ENCODE measurements around the gene PCK2.

PCK2 gene

DNA sequence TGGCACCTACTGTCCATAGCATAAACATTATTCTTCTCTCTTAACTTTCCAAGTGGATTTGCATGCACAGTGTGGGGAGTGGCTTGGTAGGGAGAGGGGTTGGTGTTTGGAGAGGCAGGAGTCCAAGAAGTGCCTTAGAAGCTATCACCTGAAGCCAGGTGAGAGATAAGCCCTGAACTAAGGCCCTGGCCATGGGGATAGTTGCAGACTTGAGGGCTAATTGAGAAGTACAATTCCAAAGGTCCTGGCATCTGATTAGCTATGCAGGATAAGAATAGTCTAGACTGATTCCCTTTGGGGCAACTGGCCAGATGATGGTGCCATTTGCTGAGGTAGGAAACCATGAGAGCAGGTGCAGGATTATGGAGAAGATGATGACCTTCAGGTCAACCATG, 2.0 kb upstream of the PCK2 start:
- DNase-seq (ENCODE audit: low read depth) = no peak
- TF ChIP-seq, protein P1, sequence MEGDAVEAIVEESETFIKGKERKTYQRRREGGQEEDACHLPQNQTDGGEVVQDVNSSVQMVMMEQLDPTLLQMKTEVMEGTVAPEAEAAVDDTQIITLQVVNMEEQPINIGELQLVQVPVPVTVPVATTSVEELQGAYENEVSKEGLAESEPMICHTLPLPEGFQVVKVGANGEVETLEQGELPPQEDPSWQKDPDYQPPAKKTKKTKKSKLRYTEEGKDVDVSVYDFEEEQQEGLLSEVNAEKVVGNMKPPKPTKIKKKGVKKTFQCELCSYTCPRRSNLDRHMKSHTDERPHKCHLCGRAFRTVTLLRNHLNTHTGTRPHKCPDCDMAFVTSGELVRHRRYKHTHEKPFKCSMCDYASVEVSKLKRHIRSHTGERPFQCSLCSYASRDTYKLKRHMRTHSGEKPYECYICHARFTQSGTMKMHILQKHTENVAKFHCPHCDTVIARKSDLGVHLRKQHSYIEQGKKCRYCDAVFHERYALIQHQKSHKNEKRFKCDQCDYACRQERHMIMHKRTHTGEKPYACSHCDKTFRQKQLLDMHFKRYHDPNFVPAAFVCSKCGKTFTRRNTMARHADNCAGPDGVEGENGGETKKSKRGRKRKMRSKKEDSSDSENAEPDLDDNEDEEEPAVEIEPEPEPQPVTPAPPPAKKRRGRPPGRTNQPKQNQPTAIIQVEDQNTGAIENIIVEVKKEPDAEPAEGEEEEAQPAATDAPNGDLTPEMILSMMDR (IDR thresholded peaks at IDR 0.05; ENCODE audit: low read length, missing control alignments) = no peak
- no peak overlapping the region for H3K4me3 ChIP-seq (replicated peaks; ENCODE audit: low read depth, low read length)

DNA sequence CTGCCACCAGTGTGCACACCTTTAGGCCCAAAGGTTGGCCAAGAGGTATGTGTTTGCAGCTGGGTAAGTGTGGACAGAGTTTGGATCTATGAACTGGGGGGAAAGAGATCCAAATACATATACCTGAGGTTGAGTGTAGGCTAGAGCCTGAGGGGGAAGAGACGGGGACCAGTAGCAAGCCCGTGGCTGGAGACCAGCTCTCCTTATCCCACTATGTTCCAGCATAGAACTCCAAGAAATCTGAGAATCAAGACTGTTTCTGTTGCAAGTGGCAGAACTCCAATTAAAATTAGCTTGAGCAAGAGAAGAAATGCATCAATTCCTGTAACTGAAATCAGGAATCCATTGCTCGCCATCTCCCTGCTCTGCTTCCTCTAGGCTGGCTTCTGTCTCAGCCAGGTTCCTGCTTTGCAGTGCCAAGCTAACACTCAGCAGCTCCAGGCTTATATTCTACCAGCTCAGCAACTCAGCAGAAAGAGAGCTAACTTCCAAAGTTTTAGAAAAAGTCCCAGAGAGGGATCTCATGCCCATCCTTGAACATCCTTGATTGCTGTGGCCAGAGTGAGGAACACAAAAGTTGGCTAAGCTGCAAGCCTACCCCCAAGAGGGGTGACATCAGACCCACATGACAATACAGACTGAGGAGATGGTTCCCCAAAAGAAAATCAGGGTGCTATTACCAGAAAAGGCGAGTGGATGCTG, 1.5 kb upstream of the PCK2 start:
- H3K4me3 ChIP-seq (replicated peaks; ENCODE audit: low read depth, low read length) = no peak overlapping the region
- DNase-seq (ENCODE audit: low read depth) = no peak
- TF ChIP-seq, protein P1 (IDR thresholded peaks at IDR 0.05; ENCODE audit: low read length, missing control alignments) = no peak

DNA sequence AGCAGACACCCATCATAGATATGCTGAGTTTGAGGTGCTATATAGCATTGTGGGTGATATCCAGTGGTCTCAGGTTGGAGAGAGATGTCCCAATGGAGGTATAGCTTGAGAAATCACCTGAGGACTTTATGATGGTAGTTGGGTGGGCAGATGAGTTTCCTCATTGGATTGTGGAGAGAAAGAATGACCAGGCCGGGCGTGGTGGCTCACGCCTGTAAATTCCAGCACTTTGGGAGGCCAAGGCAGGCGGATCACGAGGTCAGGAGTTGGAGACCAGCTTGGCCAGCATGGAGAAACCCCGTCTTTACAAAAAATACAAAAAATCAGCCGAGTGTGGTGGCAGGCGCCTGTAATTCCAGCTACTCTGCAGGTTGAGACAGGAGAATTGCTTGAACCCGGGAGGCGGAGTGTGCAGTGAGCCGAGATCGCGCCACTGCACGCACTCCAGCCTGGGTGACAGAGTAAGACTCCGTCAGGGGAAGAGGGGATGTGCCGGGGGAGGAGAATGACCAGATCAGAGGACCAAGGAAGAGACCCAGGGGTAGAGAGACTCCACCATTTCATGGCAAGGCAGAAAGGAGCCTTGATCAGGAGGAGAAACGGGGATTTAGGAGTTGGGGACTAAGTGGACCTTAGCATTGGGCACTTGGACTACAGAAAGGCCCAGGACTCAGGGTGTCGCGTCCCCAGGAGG, 757 bp upstream of the PCK2 start:
- peak overlapping the region; percentile 72 for H3K4me3 ChIP-seq (replicated peaks; ENCODE audit: low read depth, low read length)
- TF ChIP-seq, protein P1 (IDR thresholded peaks at IDR 0.05; ENCODE audit: low read length, missing control alignments) = no peak
- DNase-seq (ENCODE audit: low read depth) = no peak

DNA sequence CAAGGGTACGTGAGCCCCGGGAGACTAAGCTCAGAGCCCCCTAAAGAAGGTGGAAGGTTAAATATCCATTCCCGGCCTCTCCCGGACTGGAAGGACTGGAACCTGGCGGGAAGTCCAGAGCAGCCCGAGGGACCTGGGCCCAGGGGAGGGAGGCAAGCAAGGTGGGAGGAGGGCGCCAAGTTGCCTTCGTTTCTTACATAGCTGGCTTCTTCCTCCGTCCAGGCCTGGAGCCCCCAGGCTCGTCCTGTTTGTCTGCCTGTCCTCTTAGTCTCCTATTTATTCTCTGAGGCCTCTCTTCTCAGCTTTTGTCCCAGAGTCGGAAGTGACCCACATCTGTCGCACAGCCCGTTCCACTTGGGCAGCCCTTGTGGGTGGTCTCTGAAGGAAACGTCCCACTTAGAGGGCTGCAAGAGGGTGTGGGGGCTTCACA, 745 bp downstream of the PCK2 start:
- DNase-seq (ENCODE audit: low read depth) = no peak
- peak overlapping the region; percentile 72 for H3K4me3 ChIP-seq (replicated peaks; ENCODE audit: low read depth, low read length)
- TF ChIP-seq, protein P1 (IDR thresholded peaks at IDR 0.05; ENCODE audit: low read length, missing control alignments) = no peak

- DNase-seq (ENCODE audit: low read depth) = peak; percentile 33
- TF ChIP-seq, protein P1 (IDR thresholded peaks at IDR 0.05; ENCODE audit: low read length, missing control alignments) = no peak
- H3K4me3 ChIP-seq (replicated peaks; ENCODE audit: low read depth, low read length) = peak overlapping the region; percentile 72
Observed at GRCh38 chr14:24095271-24096068, 1.4 kb downstream of the PCK2 start.

- DNase-seq (ENCODE audit: low read depth) = no peak
- no peak overlapping the region for H3K4me3 ChIP-seq (replicated peaks; ENCODE audit: low read depth, low read length)
- TF ChIP-seq, protein P1 (IDR thresholded peaks at IDR 0.05; ENCODE audit: low read length, missing control alignments) = no peak
Observed at GRCh38 chr14:24096545-24097181, 2.6 kb downstream of the PCK2 start.
